Stimulated activated CD4-positive, alpha-beta T cell treated with anti-CD3 and anti-CD28 coated beads, Interleukin-1b, Interleukin-23, amount 100 ng/mL, for 4 hours (primary cell): Measurements from ENCODE around the gene RABGAP1L.
"Not testable (repeated sequence)": the region's sequence is repeated elsewhere in the genome, so short reads cannot be mapped to it uniquely, and the experiment has no call there.

Experiments used
- DNase-seq, 2 donors: peaks; one replicate each; pipeline ENCODE4 v3.0.0-alpha.2; 2020; ENCODE audit warnings: low read depth in 2 of 2

The RABGAP1L gene

DNA sequence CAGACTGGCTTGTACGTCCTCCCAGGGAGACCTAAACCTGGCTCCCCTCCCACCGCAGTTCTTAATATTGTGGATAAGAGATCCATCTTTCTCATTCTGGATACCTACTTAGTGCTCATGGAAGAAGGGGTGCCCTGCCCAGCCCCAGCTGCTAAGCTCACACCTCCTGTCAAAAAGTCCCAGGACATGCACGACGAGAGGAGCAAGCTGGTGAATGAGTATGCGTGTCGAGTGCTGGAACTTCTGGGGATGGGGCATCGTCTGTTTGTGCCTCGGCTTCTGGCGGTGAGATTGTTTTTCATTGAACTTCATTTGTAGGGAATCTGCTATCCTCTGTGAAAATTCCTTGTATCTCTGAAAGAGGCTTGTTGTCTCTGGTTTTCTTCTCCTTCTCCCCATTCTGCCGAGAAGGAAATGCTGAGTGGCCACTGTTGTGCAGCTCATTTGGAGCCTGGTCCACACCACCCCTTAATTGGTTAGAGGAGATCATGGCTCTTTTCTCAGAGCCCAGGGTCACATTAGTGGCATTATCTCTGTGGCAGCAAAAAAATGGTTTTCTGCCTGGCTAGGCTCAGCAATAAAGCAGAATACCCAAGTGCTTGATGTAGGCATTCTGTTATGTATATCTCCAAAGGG, 641.0 kb downstream of the RABGAP1L start:
- no peak for DNase-seq

DNA sequence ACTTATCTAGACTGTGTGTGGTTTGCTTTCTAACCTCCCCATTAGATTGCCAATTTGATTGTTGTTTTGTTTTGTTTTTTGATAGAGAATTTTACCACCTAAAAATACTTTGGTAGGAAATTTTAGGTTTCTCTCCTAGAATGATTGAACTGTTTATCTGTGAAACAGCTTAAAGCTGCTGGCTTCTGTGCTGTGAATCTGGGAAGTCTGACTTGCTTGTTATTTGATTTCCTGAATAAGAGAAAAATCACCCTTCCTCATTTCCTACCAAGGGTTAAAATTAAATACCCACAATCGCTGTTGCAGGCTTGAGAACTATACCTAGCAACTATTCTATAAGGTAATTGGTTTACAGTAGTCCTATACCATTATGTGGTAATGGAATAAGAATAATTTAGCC, 641.6 kb downstream of the RABGAP1L start:
- no peak for DNase-seq

DNA sequence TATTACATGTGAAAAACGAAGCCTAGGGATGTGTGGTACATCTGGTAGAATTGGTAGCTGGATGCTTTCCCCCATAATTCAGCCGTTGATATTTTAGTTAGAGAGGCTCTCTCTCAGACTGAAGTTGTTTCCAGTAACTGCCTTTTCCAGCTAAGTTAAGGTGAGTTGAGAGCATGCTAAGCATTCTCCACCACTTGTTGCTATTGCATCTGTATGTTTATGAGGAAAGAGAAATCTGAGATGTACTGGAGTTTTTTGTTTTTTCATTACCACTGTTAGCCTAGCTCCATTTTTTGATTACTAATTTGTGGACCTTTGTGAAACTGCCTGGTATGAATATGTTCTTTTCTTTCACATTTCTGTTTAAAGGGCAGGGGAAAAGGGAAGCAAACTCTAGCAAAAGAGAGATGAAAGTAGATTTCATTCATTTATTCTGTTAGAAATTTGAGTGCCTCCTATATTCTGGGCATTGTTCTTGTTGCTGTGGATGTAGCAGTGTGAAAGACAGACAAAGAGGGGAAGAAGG, 650.5 kb downstream of the RABGAP1L start:
- DNase-seq = no peak

DNA sequence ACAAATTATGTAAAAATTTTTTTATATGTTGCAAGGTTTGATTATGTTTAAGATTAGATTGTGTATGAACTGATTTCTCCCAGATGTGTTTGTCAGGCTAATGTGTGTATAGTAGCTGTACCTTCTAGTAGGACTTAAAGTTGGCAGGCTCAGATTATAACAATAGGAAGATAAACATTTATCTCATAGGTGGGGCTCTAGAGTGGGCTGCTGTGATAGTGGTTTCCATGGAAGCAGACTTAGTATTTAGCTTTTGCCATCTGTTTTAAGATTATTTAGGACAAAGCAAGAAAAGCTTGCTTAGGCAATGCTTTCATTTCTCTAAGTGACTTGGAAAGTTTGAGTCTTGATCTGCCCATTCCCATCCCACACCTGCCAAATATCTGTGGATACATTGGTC, 652.7 kb downstream of the RABGAP1L start:
- DNase-seq = no peak

DNA sequence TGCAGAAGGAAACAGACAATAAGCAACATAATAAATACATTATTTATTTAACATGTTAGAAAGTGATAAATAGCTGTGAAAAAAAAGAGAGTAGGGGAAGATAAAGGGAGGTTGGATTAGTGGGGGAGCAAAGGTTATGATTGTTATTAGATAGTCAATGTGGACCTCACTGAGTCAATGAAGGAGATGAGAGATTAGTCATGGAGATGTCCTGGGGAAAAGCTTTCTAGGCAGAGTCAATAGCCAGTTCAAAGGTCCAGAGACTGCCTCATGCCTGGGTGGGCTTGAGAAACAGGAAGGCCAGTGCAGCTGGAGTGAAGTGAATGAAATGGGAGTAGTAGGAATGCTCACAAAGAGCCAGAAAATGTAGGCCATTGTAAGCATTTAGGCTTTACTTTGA, 653.3 kb downstream of the RABGAP1L start:
- no peak for DNase-seq

DNA sequence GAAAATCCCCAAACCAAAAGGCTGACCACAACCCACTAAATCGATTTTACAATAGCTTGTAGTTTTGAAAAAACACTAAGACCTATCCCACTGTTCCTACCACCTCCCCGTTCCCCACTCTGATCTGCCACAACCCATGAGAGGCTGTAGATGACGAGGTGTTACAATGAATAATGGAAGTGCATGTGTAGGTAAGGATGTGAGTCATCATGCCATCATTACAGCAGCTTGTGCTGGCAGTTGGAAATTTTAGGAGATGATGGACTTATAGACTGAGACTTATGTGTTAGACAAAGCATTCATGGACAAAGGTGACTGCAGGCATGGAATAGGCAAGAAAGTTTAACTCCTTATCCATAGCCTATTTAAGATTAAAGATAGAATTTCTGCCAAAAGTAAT, 655.7 kb downstream of the RABGAP1L start:
- DNase-seq = no peak

DNA sequence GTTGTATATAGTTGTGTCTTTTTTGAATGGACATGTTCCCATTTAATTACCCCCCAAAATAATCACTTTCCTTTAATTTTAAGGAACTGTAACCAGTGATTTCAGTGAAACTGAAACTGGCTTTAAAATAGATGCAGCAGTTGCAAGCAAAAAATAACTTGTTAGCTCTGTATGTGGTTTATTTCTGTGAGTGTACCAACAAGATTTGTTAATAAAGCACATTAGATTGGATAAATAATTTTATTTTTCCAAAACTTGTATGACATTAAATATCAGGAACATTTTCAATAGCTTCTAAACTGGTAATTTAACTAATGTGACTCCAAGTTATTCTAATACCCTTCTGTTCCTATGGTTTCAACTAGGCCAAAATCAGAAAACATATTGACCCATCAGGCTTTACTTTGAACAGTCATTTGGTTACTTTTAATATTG, 656.2 kb downstream of the RABGAP1L start:
- DNase-seq = no peak

DNA sequence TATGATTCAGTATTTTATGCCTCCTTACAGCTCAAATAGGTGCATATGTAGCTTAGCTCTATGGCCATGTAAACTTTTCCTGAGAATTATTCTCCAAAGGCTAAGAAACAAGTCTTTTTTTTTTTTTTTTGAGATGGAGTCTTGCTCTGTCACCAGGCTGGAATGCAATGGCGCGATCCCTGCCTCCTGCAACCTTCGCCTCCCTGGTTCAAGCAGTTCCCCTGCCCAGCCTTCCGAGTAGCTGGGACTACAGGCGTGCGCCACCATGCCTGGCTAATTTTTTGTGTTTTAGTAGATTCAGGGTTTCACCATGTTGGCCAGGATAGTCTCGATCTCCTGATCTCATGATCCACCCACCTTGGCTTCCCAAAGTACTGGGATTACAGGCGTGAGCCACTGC, 657.3 kb downstream of the RABGAP1L start:
- not testable (repeated sequence) for DNase-seq

DNA sequence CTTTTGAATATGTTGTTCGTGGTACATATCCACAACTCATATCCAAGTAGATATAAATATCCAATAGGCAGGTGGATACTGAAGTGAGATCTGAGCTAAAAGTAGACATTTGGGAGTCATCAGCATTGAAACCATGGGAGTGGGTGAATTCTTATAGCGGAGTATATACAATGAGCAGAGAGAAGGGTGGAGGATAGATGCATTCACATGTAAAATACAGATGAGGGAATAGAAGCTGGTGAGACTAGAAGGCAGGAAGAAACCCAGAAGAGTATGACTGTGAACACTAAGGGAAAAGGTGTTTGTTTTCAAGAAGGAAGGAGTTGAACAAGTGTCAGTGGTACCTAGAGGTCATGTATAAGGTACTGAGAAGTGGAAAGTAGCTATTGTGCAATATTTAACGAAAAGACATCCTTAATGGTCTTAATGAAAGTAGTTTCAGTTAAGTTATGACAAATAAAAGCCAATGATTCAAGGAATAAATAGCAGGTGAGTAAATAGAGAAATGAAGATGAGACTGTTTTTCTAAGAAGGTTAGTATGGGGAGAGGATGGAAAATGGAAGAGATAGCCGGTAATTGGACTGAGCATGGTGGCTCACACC, 658.8 kb downstream of the RABGAP1L start:
- no peak for DNase-seq

DNA sequence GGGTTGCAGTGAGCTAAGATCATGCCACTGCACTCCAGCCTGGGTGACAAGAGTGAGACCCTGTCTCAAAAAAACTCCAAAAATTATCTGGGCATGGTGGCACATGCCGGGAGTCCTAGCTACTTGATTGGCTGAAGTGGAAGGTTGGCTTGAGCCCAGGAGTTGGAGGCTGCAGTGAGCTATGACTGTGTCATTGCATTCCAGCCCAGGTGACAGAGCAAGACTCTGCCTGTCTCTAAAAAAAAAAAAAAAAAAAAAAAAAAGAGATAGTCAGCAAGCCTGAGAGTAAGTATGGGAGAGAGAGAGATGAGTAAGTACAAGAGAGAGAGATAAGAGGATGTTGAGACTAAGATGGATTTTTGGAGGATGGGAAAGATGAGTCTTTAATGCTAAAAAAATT, 659.6 kb downstream of the RABGAP1L start:
- no peak for DNase-seq

DNA sequence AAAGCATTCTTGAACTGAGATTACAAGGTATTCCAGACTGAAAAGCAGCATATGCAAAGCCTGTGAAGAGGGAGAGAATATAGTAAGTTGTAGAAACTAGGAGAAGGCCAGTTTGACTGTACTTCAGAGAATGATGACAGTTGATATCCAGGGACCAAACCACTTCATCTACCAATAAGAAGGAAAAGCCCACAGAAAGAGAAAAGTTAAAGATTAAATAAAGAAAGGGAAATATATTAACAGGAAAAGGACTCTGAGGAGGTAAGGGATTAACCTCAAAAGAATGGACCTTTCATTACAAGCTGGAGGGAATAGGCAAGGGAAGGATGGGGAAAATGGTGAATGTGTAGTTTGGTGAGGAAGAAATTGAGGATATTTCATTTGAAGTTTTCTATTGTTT, 660.3 kb downstream of the RABGAP1L start:
- DNase-seq = no peak

DNA sequence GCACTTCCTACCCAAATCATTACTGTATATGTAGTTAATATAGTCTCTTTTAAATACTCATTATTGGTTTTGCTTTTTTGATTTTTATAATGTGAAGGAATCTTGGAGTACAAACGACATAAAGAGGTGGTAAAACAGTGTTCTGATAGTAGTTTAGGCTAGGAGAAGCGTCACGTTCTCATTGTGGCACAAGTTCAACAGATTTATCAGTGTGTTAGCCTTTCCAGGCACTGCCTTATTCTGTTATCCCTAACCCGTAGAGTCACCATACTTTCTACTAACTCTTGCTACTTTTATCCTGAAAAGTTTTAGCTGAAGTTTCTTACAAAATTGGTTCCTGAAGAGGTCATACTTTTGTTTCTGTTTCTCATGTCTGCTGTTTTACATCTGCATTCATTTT, 665.8 kb downstream of the RABGAP1L start:
- no peak for DNase-seq

DNA sequence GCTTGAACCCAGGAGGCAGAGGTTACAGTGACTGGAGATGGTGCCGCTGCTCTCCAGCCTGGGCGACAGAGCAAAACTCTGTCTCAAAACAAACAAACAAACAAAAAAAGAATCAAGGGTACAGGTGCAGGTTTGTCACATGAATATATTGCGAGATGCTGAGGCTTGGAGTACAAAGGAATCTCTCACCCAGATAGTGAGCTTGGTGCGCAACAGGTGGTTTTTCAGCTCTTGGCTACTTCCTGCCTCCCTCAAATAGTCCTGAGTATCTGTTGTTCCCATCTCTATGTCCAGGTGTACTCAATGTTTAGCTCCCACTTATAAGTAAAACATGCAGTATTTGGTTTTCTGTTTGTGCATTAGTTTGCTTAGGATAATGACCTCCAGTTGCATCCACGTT, 666.5 kb downstream of the RABGAP1L start:
- no peak for DNase-seq

DNA sequence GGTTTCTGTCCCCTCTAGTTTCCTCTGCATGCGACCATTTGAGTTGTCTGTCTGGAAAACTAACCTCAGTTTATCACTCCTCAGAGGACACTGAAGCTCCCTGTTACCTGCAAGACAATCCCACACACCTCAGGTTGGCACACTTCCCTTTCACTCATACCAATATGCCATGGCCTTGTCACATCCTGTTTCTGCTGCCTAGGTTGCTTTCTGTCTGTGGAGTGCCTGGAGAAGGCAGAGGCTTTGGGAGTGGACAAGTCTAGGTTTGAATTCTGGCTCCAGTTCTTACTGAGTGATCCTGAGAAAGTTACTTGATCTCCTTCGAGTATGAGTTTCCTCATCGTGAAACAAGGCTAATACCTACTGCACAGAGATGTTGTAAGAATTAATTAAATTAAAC, 668.9 kb downstream of the RABGAP1L start:
- DNase-seq = no peak

DNA sequence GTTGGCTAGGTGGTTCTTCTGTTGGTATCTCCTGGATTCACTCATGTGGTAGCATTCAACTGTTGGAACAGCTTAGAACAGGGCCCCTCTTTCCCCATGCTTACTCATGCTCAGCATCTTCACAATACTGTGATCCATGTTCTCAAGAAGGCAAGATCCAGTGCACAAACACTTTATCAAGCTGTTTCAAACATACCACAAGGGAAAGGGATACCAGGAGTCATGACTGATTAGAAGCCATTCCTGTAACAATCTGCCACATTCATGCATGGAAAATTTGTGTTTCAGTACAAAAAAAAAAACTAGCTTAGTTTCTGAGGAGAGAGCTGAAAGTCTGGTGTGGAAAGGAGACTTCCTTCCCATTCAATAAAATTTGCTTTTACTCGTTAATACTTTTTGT, 670.7 kb downstream of the RABGAP1L start:
- no peak for DNase-seq

DNA sequence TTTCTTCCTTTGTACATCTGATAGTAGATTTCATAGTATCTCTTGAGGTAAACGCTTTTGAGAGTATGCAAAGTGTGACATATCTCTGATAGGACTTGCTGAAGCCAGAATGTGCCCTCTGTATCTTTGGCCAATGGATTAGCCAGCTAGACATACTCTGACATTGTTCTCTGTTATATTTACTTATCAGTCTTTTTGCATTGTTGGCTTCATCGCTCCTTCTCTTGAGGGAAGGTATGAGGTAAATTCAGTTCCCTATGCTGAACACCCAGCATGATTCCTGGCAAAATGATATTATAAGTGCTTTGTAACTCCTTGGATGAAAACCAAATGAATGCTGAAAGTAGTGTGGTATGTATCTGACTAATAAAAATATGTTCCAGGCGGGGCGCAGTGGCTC, 677.2 kb downstream of the RABGAP1L start:
- no peak for DNase-seq

DNA sequence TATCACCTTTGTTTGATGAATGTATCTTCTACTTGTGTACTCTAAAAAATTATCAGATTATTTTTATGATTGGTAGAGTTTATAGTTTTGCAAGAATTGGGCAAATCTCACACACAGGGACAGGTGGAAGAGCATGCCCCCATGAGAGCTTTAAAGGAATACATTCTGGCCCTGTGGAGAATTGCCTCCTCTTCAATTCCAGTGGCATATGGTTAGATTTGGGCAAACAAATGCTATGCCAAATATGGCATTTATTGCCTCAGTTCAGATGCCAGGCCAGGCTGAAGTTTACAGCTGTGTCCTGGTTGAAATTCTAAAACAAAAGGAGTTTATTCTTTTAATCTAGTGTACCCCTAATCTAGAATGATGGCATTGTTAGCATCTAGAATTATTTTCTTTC, 678.1 kb downstream of the RABGAP1L start:
- no peak for DNase-seq

DNA sequence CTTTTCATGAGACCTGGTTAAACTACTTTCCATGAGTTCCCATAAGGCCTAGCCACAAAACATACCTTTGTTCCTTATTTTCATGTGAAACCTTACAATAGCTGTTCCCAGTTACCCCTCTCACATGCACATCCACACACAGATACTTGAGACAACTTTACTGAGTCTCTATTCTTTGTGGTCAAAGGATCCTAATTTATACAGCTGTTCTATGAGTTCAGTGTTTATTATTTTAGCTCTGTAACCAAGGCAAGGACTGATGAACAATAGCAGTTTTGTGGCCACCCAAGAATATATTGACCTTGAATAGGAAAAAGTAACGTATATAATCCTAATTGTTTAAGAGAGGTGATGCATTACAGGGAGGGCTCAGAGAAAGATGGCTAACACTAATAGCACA, 679.9 kb downstream of the RABGAP1L start:
- DNase-seq = no peak

DNA sequence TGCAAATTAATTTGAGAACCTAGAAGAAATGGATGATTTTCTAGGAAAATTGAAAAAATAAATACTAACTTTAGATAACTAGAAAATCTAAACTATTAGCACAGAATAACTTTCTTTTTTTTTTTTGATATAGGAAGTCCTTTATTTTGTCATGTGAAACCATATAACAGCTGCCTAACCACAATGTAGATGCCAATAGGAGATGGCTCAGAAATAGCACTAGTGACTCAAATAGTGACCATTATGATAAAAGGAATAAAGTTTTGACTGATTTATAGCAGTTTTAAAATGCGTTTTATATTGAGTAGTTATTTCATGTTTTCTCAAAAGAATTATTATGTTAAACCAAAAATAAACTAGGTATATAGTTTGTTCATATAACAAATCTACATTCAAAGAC, 682.4 kb downstream of the RABGAP1L start:
- DNase-seq = no peak

DNA sequence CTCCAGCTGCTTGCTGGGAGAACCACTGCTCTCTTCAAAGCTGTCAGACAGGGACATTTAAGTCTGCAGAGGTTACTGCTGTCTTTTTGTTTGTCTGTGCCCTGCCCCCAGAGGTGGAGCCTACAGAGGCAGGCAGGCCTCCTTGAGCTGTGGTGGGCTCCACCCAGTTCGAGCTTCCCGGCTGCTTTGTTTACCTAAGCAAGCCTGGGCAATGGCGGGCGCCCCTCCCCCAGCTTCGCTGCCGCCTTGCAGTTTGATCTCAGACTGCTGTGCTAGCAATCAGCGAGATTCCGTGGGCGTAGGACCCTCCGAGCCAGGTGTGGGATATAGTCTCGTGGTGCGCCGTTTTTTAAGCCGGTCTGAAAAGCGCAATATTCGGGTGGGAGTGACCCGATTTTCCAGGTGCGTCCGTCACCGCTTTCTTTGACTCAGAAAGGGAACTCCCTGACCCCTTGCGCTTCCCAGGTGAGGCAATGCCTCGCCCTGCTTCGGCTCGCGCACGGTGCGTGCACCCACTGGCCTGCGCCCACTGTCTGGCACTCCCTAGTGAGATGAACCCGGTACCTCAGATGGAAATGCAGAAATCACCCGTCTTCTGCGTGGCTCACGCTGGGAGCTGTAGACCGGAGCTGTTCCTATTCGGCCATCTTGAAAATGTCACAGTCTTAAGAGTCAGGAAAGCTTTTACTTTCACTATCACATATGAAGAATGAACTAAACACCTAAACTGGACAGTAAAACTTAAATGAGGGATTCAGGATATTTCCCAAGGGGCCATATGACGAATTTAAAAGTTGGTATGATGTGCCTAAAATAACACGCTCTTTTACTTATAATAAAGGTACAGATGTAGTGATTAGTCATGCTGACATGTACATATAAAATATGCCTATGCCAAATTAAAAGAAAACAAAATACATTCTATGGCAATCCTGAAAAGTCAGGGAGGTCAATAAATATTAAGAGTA, 689.6 kb downstream of the RABGAP1L start:
- DNase-seq = not testable (repeated sequence)

DNA sequence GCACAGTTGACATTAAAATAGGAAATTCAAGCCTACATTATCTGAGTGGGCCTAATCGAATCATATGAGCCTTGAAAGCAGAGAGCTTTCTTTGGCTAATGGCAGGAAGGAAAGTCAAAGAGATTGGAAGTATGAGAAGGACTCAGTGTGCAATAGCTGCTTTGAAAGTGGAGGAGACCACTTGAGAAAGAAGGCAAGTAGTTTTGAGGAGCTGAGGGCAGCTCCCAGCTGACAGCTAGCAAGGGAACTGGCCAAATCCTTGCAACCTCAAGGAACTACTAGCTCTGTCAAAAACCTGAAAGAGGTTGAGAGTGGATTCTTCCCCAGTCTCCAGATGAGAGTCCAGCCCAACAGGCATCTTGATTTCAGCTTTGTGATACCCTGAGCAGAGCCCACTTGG, 691.4 kb downstream of the RABGAP1L start:
- no peak for DNase-seq

DNA sequence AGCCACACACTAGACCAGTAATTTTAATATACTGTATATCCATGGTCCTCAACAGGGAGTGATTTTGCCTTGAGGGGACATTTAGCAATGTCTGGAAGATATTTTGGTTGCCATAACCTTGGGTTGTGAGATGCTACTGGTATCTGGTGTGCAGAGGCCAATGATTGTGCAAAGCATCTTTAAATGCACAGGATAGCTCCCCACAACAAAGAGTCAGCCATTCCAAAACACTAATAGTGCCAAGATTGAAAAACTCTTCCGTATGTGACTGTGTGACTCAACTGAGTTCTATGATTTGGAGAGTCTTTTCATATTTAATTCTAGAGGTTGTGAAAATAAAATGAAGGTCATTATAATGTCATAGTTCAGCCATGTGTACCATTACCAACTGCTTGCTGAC, 699.0 kb downstream of the RABGAP1L start:
- no peak for DNase-seq

DNA sequence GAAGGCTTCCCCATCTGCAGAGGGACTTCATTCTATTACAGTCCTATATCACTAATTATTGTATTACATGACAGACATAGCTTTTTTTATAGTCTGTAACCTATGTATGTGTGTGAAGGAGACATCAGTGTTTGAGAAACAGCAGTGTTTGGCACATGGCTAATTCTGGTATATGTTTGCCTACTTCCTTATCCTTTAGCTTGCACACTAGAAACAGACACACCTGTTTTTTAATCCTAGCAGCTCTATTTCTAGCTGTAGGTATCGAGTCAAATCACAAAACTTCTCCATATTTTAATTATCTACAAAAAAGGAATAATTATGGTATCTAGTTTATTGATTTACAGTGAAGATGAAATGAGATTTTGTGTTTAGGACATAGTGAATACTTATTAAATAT, 711.0 kb downstream of the RABGAP1L start:
- no peak for DNase-seq
